Neural progenitor cell (in vitro differentiated cells): ENCODE data around the gene CD274. TPM values are rescaled to one million over a fixed set of nuclear protein-coding genes. Genes with fewer than 3 reads are reported as not detected.
"Not testable (repeated sequence)": the region's sequence is repeated elsewhere in the genome, so short reads cannot be mapped to it uniquely, and the experiment has no call there.

Source experiments
- DNase-seq: peaks from one replicate; pipeline ENCODE4 v3.0.0-alpha.2; 2016; ENCODE audit warnings: low spot score
- H2AFZ ChIP-seq: fragments of 200-600 bp; sonication (generic); replicated peaks from 2 replicates; pipeline ENCODE4 v1.6.1; 2016; ENCODE audit warnings: antibody characterized with exemption
- H3F3A ChIP-seq: fragments of 200-600 bp; sonication (generic); 2 replicates; pipeline ENCODE4 v1.6.1; 2016; ENCODE audit warnings: antibody characterized with exemption, low read depth
- H3K27ac ChIP-seq: fragments of 200-600 bp; sonication (generic); 2 replicates; pipeline ENCODE4 v1.5.1; 2016; ENCODE audit warnings: mild to moderate bottlenecking
- H3K27me3 ChIP-seq: fragments of 200-600 bp; sonication (generic); 2 replicates; pipeline ENCODE4 v1.6.1; 2016; ENCODE audit warnings: mild to moderate bottlenecking, moderate library complexity
- H3K36me3 ChIP-seq: fragments of 200-600 bp; sonication (generic); 2 replicates; pipeline ENCODE4 v1.5.1; 2016
- H3K4me1 ChIP-seq: fragments of 200-600 bp; sonication (generic); 2 replicates; pipeline ENCODE4 v1.6.1; 2016; ENCODE audit warnings: mixed run types
- H3K4me2 ChIP-seq: fragments of 200-600 bp; sonication (generic); 2 replicates; pipeline ENCODE4 v1.6.1; 2016
- H3K4me3 ChIP-seq: fragments of 200-600 bp; sonication (generic); 2 replicates; pipeline ENCODE4 v1.5.1; 2016
- H3K79me2 ChIP-seq: fragments of 200-600 bp; sonication (generic); 2 replicates; pipeline ENCODE4 v1.6.1; 2016; ENCODE audit warnings: low read depth
- H3K9ac ChIP-seq: fragments of 200-600 bp; sonication (generic); 2 replicates; pipeline ENCODE4 v1.6.1; 2016
- H3K9me3 ChIP-seq: fragments of 200-600 bp; sonication (generic); 2 replicates; pipeline ENCODE4 v1.5.1; 2016; ENCODE audit warnings: low read depth
- H4K20me1 ChIP-seq: fragments of 200-600 bp; sonication (generic); 2 replicates; pipeline ENCODE4 v1.6.1; 2016; ENCODE audit warnings: low read depth
- H3K27ac Mint-ChIP-seq: 3 replicates; pipeline ENCODE4 v1.8.0; 2021; ENCODE audit warnings: mixed read lengths
- H3K27me3 Mint-ChIP-seq: 2 replicates; pipeline ENCODE4 v1.8.0; 2022; ENCODE audit warnings: low read depth, mild to moderate bottlenecking, inconsistent platforms, moderate library complexity, mixed read lengths; ENCODE audit not compliant: insufficient read depth
- H3K36me3 Mint-ChIP-seq: 3 replicates; pipeline ENCODE4 v1.8.0; 2021; ENCODE audit warnings: mixed read lengths
- H3K4me1 Mint-ChIP-seq: 3 replicates; pipeline ENCODE4 v1.8.0; 2021; ENCODE audit warnings: mixed read lengths
- H3K4me3 Mint-ChIP-seq: 3 replicates; pipeline ENCODE4 v1.8.0; 2021; ENCODE audit warnings: mild to moderate bottlenecking, moderate library complexity, mixed read lengths
- H3K9me3 Mint-ChIP-seq: 3 replicates; pipeline ENCODE4 v1.8.0; 2020; ENCODE audit warnings: mixed read lengths
- CTCF ChIP-seq: fragments of 200-600 bp; sonication (generic); IDR thresholded peaks from 2 replicates; pipeline ENCODE4 v1.5.1; 2017; ENCODE audit warnings: antibody characterized with exemption, mild to moderate bottlenecking
- EZH2 ChIP-seq: fragments of 200-600 bp; sonication (generic); IDR thresholded peaks from 2 replicates; pipeline ENCODE4 v1.6.1; 2017; ENCODE audit warnings: antibody characterized with exemption, mild to moderate bottlenecking, moderate library complexity
- EZH2phosphoT487 ChIP-seq: fragments of 200-600 bp; sonication (generic); IDR thresholded peaks from 2 replicates; pipeline ENCODE4 v1.6.1; 2017; ENCODE audit warnings: antibody characterized with exemption
- total RNA-seq: library from RNA; depleted of rRNA; stranded (reverse); fragments of >200 nt; gene quantifications from 2 replicates; pipeline ENCODE4 v1.2.3, GENCODE V29; 2015; ENCODE audit warnings: low replicate concordance

The CD274 gene
- total RNA-seq, 1 donor from 2014 or later: not detected

DNA sequence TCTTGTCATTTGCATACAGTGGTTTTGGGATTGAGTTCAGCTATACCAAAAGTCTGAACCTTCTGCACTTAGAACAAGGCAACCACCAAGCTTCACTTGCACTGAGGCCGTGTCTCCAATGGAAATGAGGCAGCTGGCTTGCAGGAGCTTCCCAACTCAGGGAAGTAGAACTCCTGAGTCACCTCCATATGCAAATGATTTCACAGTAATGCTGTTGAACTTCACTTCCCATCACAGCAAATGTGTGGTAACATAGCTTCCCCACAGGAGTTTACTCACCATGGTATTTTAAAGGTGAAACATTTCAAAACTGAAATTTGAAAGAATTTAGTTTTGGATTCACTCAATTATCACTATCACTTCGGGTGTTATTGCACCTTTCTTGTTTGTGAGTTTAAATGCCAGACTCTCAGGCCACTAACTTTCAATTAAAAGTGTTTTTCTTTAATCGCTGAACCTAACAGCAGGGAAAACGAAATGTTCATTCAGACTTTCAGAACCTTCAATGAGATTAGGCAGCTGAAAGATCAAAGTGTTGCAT lies 9.0 kb downstream of the CD274 start:
- H3K9me3 Mint-ChIP-seq: no peaks in the 10 kb centered on the region
- Histone ChIP-seq H3K9ac (no peak overlapping the region), H2AFZ (no peak overlapping the region), H3K4me1 (no peaks in the 10 kb centered on the region), H3K4me2 (no peak overlapping the region), H3K27me3 (no peaks in the 10 kb centered on the region), H3K27ac (no peak overlapping the region), H4K20me1 (no peaks in the 10 kb centered on the region), H3F3A (no peaks in the 10 kb centered on the region), H3K36me3 (no peaks in the 10 kb centered on the region), H3K79me2 (no peaks in the 10 kb centered on the region), H3K4me3 (no peak overlapping the region), H3K9me3 (no peaks in the 10 kb centered on the region)
- no peaks in the 10 kb centered on the region for H3K36me3 Mint-ChIP-seq
- no peak overlapping the region for H3K4me3 Mint-ChIP-seq
- TF ChIP-seq EZH2phosphoT487 (no peak), CTCF (no peak), EZH2 (no peak)
- no peak overlapping the region for H3K27ac Mint-ChIP-seq
- peaks cover 15% of the 10 kb centered on the region for H3K4me1 Mint-ChIP-seq
- peaks cover 3% of the 10 kb centered on the region for H3K27me3 Mint-ChIP-seq
- no peak for DNase-seq

GRCh38 chr9:5460157-5460556 lies 9.8 kb downstream of the CD274 start:
- Histone ChIP-seq H3K4me3 (no peak overlapping the region), H3K36me3 (no peaks in the 10 kb centered on the region), H2AFZ (no peak overlapping the region), H3K27me3 (no peaks in the 10 kb centered on the region), H3K27ac (no peak overlapping the region), H3F3A (no peaks in the 10 kb centered on the region), H3K4me2 (no peak overlapping the region), H3K9me3 (no peaks in the 10 kb centered on the region), H4K20me1 (no peaks in the 10 kb centered on the region), H3K4me1 (no peaks in the 10 kb centered on the region), H3K9ac (no peak overlapping the region), H3K79me2 (no peaks in the 10 kb centered on the region)
- Mint-ChIP-seq H3K4me1 (peaks cover 15% of the 10 kb centered on the region), H3K4me3 (no peak overlapping the region), H3K27ac (no peak overlapping the region), H3K36me3 (no peaks in the 10 kb centered on the region), H3K9me3 (no peaks in the 10 kb centered on the region), H3K27me3 (peaks cover 3% of the 10 kb centered on the region)
- TF ChIP-seq EZH2: no peak
- DNase-seq: no peak

DNA sequence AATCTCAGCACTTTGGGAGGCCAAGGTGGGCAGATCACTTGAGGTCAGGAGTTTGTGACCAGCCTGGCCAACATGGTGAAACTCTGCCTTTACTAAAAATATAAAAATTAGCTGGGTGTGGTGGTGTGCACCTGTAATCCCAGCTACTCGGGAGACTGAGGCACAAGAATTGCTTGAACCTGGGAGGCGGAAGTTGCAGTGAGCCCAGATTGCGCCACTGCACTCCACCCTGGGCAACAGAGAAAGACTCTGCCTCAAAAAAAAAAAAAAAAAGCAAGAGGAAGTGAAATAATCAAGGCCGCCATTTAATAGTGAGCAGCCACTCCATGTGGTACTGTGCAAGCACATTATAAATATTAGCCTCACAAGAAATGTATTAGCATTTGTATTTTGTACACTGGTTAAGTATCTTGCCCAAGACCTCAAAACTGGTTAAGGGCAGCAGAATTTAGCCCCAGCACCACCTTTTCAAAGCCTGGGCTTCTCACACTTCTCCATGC lies 14.5 kb downstream of the CD274 start:
- not testable (repeated sequence) for H3K9me3 Mint-ChIP-seq, H3K4me1 ChIP-seq, H3K27me3 Mint-ChIP-seq, H3K27me3 ChIP-seq, H3K4me2 ChIP-seq, H2AFZ ChIP-seq, H3K36me3 Mint-ChIP-seq, H3F3A ChIP-seq, DNase-seq, H3K27ac ChIP-seq, H3K36me3 ChIP-seq, H3K4me1 Mint-ChIP-seq, H3K4me3 ChIP-seq, H4K20me1 ChIP-seq, H3K79me2 ChIP-seq, H3K9ac ChIP-seq, H3K27ac Mint-ChIP-seq, H3K9me3 ChIP-seq, H3K4me3 Mint-ChIP-seq

- no peaks in the 10 kb centered on the region for H3K27me3 Mint-ChIP-seq
Observed at GRCh38 chr9:5466005-5466404, 15.7 kb downstream of the CD274 start.

More at GRCh38 chr9:5466005-5466404, 15.7 kb downstream of the CD274 start:
- Histone ChIP-seq H3K27ac (no peak overlapping the region), H3K9ac (no peak overlapping the region), H3K4me1 (peaks cover 8% of the 10 kb centered on the region), H3K27me3 (no peaks in the 10 kb centered on the region), H3K4me3 (no peak overlapping the region), H3K36me3 (no peaks in the 10 kb centered on the region), H4K20me1 (no peaks in the 10 kb centered on the region), H2AFZ (no peak overlapping the region), H3K79me2 (no peaks in the 10 kb centered on the region), H3K4me2 (no peak overlapping the region), H3F3A (no peaks in the 10 kb centered on the region), H3K9me3 (no peaks in the 10 kb centered on the region)
- Mint-ChIP-seq H3K4me3 (no peak overlapping the region), H3K27ac (no peak overlapping the region), H3K4me1 (no peaks in the 10 kb centered on the region), H3K9me3 (no peaks in the 10 kb centered on the region), H3K36me3 (no peaks in the 10 kb centered on the region)
- no peak for TF ChIP-seq EZH2phosphoT487
- TF ChIP-seq CTCF: no peak
- TF ChIP-seq EZH2: no peak
- no peak for DNase-seq
